GM21423 (cell line): ENCODE data around the gene RIMBP2.
"Not testable (repeated sequence)": the region's sequence is repeated elsewhere in the genome, so short reads cannot be mapped to it uniquely, and the experiment has no call there.

Source experiments
- ATAC-seq: cut with Tn5 transposase; IDR thresholded peaks from one replicate; pipeline ENCODE4 v1.9.1; 2021; ENCODE audit warnings: mild to moderate bottlenecking, moderate library complexity; ENCODE audit not compliant: unreplicated experiment

Gene RIMBP2

DNA sequence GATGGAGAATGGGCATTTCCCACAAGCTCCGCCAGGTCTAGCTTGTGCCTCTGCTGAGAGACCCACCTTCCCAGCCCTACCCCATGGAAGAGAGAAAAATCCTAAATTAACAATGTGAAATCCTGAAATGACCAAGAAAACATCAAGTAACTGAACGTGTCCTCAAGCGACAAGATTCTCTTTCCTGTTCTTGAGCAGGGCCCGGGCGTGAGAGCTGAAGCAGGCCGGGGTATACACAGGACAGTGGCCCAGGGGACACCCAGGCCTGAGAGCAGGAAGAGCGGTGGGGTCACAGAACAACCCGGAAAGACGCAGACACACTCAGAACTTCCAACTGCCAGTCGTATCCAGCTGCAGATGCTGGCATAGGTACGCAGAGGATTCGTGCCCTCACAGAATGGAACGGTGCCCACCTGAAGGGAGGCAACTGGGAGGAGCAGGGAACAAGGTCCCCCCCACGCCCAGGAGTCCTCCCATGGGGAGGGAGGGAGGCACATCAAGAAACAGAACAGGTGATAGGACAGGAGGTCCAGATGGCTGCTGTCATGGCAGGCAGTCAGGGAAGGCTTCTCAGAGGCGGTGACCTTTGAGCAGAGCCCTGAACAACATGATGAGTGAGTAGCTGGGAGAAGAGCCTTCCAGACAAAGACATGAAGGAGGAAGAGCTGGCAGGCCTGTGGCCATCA lies 9.1 kb downstream of the RIMBP2 start:
- ATAC-seq = no peak

DNA sequence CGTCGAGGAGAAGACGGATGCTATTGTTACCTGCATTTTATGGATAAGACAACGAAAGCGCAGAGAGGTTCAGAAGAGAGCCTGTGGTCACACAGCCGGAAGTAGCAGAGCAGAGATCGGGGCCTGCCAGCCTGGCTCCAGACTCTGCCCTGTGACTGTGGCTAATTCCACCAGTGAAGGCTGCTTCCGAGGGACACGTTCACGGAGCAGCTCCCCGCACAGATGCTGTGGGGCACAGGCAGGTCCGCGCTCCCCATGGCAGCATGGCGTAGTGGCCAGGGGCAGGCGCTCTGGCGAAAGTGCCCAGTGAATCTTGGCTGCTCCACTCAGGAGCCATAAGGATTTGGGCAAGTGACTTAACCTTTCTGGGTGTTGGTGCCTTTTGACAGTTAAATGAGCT lies 9.8 kb downstream of the RIMBP2 start:
- no peak for ATAC-seq

DNA sequence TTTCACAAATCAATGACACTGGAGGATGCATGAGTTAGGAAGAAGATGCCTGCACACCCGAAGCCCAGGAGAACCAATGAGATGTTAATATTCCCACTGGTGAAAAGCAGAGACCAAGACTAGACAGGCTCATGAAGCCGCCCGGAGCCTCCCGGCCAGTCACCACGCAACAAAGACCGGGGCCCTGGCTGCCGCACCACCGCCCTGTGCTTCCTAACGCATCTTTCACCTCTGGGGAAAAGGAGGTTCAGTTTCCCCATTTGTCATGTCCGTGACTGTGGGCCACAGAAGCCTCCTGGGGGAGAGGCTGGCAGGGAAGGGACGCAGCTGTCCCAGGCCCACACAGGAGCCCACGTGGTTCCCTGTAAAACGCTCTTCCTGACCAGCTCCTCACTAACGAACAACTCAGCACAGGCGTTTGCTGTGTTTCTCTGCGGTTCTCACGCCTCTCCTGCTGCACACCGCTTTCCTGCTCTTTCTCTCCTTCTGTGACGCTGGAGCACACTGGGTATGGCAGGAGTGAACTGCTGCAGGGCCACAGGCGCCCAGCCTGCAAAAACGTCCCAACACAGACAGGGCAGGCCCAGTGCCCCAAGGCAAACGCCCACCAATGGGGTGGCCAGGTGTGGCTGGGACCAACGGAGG lies 10.8 kb downstream of the RIMBP2 start:
- no peak for ATAC-seq

DNA sequence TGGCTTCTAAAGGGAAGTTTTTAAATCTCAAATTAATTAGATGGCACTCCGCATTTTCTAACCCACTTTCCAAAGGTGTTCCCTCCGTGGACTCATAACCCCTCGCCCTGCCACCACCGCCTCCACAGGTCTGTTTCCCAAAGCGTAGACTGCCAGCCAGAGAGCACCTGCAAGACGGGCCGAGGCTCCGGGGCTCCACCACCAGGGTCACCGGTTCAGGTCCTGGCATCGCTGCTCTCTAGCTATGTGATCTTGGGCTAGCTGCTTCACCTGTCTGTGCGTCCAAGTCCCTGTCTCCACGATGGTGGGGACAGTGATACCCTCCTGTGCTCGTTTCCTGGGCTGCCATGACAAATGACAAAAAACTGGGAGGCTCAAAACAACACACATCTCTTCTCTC lies 11.5 kb downstream of the RIMBP2 start:
- ATAC-seq = no peak

DNA sequence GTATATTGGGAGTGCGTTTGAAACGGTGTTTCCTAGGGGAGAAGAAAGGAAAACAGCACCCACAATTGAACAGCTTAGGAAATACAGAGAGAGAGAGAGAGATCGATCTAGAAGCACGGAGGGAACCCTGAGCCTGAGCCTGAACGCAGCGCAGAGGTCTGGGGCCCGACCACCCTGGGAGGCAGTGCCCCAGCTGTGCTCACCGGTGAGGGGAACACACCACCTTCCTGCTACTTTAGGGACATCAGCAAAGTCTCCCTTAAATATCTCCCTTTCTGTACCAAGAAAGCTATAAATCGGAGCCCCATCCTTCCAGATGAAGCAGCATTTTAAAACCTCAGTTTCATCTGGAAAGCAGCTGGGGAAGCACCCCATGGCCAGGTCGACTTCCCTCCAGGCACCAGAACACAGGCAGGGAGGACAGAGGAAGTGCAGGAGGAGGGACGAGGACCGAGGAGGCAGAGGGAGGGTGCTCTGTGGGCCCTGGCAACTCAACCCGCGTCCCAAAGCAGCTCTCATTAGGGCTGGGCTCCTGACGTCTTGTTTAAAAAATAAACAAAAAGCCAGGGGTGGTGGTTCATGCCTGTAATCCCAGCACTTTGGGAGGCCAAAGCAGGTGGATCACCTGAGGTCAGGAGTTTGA lies 12.2 kb downstream of the RIMBP2 start:
- ATAC-seq = no peak

GRCh38 chr12:130702966-130703732 lies 12.9 kb downstream of the RIMBP2 start:
- no peak for ATAC-seq

GRCh38 chr12:130701402-130701744 lies 14.7 kb downstream of the RIMBP2 start:
- ATAC-seq = no peak

DNA sequence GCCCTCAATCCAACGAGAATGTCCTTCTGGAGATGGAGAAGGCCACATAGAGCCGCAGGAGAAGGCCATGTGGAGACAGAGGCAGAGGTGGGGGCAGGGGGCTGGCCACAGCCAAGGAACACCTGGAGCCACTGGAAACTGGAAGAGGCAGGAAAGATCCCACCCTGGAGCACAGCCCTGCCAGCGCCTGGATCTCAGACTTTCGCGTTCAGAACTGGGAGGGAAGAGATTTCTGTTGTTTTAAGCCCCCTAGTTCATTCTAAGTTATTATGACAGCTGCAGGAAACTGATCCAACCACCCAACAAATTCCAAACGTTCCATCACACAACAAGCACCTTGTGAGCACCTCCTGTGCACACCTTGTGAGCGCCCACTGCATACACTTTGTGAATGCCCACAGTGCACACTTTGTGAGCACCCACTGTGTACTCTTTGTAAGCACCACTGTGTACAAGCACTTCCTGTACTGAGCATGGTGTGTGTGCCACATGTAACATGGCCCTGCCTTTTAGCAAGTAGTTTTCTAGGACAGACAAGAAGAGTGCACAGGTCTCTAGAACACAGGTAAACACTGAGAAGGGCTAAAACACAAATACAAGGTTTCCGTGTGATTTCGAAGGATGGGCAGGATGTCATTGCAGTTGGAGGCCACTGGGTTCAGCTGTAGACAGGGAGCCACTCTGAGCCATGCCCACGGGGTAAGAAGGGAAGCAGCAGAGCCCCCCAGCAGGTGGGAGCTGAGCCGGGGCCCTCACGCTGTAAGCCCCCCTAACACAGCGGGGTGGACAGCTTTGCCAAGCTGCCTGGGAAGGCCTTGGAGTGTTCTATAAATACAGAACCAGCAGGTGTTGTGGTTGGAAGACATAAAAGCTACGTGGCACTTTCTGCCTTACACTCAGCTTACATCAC lies 15.4 kb downstream of the RIMBP2 start:
- ATAC-seq = no peak

DNA sequence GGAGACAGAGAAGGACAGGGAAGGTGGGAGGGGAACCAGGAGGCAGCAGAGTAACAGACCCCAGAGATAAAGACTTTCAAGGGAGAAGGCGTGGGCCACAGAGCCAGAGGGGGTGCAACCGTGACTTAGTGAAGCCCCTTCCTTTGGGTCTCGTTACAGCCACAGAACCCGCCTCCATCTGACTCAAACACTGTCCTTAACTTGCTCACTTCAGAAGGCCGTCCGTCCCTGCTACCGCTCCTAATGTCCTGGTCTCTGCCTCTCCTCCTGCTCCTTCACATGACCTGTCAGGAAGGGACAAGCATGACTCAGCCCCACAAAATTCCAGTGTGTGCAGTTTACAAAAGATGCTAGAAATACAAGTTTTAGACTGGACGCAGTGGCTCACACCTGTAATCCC lies 18.0 kb downstream of the RIMBP2 start:
- ATAC-seq = no peak

DNA sequence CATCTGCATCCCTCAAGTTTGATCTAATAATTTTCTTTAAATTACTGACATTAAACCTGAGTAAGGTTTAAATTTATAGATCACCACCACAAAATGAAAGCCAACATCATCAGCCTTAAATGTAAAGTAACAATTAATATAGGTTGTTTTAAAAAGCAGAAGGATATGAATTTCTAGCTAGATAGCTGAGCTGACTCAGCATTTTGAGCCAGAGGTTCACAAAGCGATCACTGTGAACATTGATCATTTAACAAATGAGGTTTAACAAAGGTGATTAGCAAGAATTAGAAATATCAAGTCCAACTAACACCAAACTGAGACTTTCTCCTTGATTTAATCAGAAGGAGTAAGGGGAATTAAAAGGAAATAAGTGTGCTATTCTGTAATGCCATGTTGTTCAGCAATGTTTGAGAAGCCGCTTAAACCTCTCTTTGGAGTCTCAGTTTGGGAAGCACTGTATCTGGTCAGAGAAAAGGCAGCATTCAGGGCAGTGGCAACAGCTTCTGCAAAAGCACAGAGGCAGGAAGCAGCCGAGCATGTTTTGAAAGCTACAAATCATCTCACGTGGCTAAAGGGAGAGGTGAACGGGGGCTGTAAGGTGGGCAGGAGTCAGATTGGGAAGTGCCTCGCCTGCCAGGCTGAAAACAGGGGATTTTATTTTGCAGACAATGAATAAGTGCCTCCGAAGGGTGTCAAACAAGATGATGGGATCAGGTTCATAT lies 19.6 kb downstream of the RIMBP2 start:
- ATAC-seq = no peak

GRCh38 chr12:130695061-130695460 lies 21.0 kb downstream of the RIMBP2 start:
- ATAC-seq = no peak

DNA sequence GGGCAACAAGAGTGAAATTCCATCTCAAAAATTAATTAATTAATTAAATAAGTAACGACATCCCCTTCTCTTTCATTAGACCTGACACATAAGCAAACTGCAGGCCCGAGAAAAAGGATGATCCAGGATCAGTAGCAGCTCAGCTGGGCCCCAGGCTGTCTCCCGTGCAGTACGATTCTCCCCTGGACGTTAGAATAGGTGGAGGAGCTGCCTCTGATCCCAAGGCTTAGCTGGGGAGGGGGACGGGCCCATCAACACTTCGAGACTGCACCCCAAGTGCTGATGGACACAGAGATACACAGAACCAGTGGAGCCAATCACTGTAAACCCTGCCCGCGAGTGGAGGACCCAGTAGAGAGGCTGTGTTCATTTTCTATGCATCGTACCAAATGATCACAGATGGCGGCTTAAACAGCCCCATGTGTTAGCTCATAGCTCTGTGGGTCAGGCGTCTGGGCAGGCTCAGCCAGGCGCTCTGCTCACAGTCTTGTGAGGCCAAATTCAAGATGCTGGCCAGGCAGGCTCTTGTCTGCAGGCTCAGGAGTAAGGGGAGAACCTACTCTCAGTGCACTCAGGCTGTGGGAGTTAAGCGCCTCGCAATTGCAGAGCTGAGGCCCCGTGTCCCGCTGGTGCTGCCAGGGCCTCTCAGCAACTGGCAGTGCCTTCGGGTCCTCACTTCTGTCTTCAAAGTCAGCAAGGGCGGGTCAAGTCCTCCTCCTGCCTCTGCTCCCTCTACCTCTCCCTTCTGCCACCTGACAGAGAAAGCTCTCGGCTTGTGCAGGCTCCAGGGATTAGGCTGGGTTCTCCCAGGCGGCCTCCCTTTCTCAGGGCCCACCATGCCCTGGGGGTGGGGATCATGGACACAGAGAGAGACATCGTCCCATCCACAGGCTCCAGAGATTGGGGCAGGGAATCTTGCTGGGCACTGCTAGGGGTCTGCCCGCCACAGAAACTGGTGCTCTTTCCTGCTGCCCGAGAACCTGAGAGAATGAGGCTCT lies 26.4 kb downstream of the RIMBP2 start:
- no peak for ATAC-seq

- not testable (repeated sequence) for ATAC-seq
Measured at GRCh38 chr12:130688999-130689398, 27.1 kb downstream of the RIMBP2 start.

DNA sequence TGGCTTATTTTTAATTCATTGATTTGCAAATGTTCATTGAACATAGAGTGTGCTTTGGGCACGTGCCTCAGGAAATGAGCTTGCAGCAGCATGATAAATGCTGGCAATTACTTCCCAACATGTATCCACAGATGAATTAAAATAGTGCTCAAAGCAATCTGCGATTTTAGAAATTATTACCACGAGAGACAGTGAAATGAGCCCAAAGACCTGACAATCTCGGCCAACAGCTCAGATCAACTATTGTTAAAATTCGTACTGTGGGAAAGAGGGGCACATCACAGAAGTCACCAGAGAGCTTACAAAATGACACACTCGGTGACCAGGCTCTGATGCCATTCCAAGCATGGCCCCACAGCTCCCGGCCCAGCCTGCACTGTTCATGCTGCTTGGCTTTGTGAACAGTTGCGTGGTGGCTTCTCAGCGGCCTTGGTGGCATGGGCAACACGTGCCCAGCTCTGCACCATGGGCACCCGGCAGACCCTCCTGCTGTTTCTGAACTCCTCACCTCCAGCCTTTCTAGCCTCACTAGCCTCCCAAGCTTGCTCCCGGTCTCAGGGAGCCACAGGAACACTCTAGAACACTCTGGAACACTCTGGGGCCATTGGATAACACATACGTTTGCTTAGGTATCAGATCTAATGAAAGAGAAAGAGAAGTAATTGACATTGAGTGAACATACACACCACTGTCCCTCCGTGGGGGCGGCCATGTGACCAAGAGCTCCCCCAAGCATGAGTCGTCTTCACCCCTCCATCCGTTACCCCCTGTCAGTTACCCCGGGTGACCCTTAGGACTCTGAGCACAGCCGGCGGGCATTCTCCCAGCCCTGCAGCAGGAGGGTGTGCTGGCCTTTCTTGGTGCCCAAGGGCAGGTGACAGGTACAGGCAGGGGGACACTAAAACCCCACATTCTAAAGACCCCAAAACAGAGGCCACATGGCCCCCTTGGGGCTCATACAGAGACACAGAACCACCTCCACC lies 28.0 kb downstream of the RIMBP2 start:
- no peak for ATAC-seq

DNA sequence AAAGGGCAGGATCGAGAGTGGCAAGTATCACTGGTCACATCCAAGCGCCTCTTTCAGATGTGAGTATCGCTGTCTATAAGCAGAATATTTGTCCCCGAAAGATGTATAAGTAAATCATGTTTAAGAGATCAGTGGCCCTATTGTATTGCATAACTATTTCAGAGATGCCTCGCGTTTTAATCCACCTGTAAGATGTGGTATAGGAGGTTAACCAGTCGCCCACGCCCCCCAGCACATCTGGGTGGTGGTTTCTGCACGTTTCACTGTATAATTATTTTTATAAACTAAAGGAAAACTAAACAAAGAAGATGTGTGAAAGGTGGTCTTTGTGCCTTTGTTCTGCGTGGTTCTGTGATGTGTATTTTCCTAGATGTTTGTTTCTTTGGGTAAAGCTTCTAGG lies 28.9 kb downstream of the RIMBP2 start:
- ATAC-seq = no peak

DNA sequence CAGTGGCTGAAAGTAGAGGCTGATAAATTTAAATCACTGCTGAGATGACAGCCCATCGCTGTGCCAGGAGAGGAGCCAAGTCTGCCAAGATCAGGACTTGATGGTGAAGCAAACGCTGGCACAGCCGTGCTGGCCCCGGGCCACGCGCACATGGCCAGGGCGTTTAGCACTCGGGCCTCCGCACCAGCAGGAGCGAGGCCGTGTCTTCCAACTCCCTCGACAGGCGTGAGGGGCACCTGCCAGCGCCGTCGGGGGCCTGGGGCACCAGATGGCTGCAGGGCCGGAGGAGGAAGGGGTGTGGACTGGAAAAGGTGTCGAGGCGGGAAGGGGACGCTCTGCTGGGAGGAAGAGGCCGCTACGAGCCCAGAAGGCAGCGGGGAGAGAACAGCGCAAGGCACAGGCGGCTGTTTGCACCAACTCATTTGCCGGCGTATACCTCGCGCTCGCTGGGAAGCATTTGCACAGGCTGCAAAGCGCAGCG lies 29.5 kb downstream of the RIMBP2 start:
- ATAC-seq = no peak

DNA sequence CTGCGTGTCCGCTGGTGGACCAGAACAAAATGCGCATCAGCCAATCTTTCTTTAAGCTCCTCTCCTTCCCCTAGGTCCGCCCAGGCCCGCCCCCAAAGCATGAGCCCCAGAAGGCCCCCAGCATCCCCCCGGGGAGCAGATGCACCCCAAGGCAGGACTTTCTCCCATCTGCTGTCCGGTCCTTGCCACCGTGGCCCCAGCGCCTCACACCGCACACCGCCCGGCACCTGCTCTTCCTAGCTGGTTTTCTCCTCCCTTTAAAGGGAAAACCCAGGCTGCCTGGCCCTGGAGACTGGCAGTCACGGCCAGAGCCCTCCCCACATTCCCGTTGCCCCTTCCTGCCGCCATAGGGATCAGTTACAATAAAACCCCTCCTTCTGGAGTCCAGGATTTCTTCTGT lies 30.2 kb downstream of the RIMBP2 start:
- ATAC-seq = no peak
